Neural cell (in vitro differentiated cells): ENCODE results near the gene GGT5. TPM values are rescaled to one million over a fixed set of nuclear protein-coding genes. Genes with fewer than 3 reads are reported as not detected.

Experiments
- H2AFZ ChIP-seq: fragments of 200-600, 300-800 bp; sonication (generic), shearing (Covaris generic); 2 replicates; pipeline ENCODE4 v1.6.0; 2014; ENCODE audit warnings: low read depth, mild to moderate bottlenecking, antibody characterized with exemption, low read length, moderate library complexity
- H3F3A ChIP-seq: fragments of 200-600 bp; shearing (Covaris generic); 2 replicates; pipeline ENCODE4 v1.6.1; 2016; ENCODE audit warnings: mild to moderate bottlenecking, moderate library complexity, mixed read lengths, antibody characterized with exemption, low read length; ENCODE audit not compliant: insufficient read depth, poor library complexity, severe bottlenecking
- H3K27ac ChIP-seq: fragments of 200-600, 300-800 bp; sonication (generic), shearing (Covaris generic); 2 replicates; pipeline ENCODE4 v1.5.1; 2014; ENCODE audit warnings: mild to moderate bottlenecking, low read length, moderate library complexity
- H3K27me3 ChIP-seq: fragments of 300-800, 200-600 bp; sonication (generic), shearing (Covaris generic); 2 replicates; pipeline ENCODE4 v1.6.0; 2014; ENCODE audit warnings: mild to moderate bottlenecking, low read depth, low read length, moderate library complexity; ENCODE audit not compliant: insufficient read depth
- H3K36me3 ChIP-seq: fragments of 300-800, 200-600 bp; sonication (generic), shearing (Covaris generic); 2 replicates; pipeline ENCODE4 v1.5.1; 2014; ENCODE audit warnings: mild to moderate bottlenecking, antibody characterized with exemption, low read length, moderate library complexity; ENCODE audit not compliant: insufficient read depth
- H3K4me2 ChIP-seq: fragments of 300-800, 200-600 bp; sonication (generic), shearing (Covaris generic); 2 replicates; pipeline ENCODE4 v1.6.0; 2014; ENCODE audit warnings: mild to moderate bottlenecking, low read length
- H3K4me3 ChIP-seq: fragments of 300-800, 200-600 bp; sonication (generic), shearing (Covaris generic); 2 replicates; pipeline ENCODE4 v1.5.1; 2014; ENCODE audit warnings: mild to moderate bottlenecking, low read length, moderate library complexity
- H3K79me2 ChIP-seq: fragments of 200-600 bp; shearing (Covaris generic); replicated peaks from 2 replicates; pipeline ENCODE4 v1.6.0; 2014; ENCODE audit warnings: mild to moderate bottlenecking, low read length, moderate library complexity; ENCODE audit not compliant: insufficient read depth
- H3K9ac ChIP-seq: fragments of 300-800, 200-600 bp; sonication (generic), shearing (Covaris generic); 2 replicates; pipeline ENCODE4 v1.6.1; 2016; ENCODE audit warnings: mild to moderate bottlenecking, low read length, mixed read lengths
- H3K9me2 ChIP-seq: fragments of 200-600 bp; shearing (Covaris generic); 2 replicates; pipeline ENCODE4 v1.6.1; 2016; ENCODE audit warnings: mild to moderate bottlenecking, low read length, mixed read lengths; ENCODE audit not compliant: insufficient read depth
- H3K9me3 ChIP-seq: fragments of 200-600, 300-800 bp; sonication (generic), shearing (Covaris generic); 2 replicates; pipeline ENCODE4 v1.6.1; 2016; ENCODE audit warnings: mild to moderate bottlenecking, mixed run types, low read length, moderate library complexity, mixed read lengths
- H4K20me1 ChIP-seq: fragments of 200-600 bp; shearing (Covaris generic); 2 replicates; pipeline ENCODE4 v1.6.1; 2016; ENCODE audit warnings: mild to moderate bottlenecking, mixed run types; ENCODE audit not compliant: insufficient read depth
- CTCF ChIP-seq: fragments of 450-650 bp; IDR thresholded peaks from 2 replicates; pipeline ENCODE4 v1.5.1; 2014; ENCODE audit warnings: antibody characterized with exemption, mild to moderate bottlenecking, moderate library complexity; ENCODE audit not compliant: poor library complexity, severe bottlenecking
- EP300 ChIP-seq: fragments of 450-650 bp; conservative IDR thresholded peaks from 2 replicates; pipeline ENCODE4 v1.6.1; 2014; ENCODE audit warnings: antibody characterized with exemption, mild to moderate bottlenecking, moderate library complexity; ENCODE audit not compliant: poor library complexity, severe bottlenecking
- EZH2 ChIP-seq: fragments of 200-600, 300-800 bp; shearing (Covaris generic), sonication (generic); IDR thresholded peaks from 2 replicates; pipeline ENCODE4 v1.6.1; 2014; ENCODE audit warnings: antibody characterized with exemption, low read length, borderline replicate concordance, mild to moderate bottlenecking; ENCODE audit not compliant: insufficient read depth, poor library complexity, severe bottlenecking
- MXI1 ChIP-seq: fragments of 450-650 bp; conservative IDR thresholded peaks from 2 replicates; pipeline ENCODE4 v1.6.1; 2014; ENCODE audit warnings: antibody characterized with exemption, mild to moderate bottlenecking; ENCODE audit not compliant: poor library complexity, severe bottlenecking
- POLR2AphosphoS5 ChIP-seq: IDR thresholded peaks from 2 replicates; pipeline ENCODE4 v1.6.1; 2012
- RAD21 ChIP-seq: fragments of 450-650 bp; conservative IDR thresholded peaks from 2 replicates; pipeline ENCODE4 v1.6.1; 2014; ENCODE audit warnings: antibody characterized with exemption, mild to moderate bottlenecking, moderate library complexity
- REST ChIP-seq: IDR thresholded peaks from 2 replicates; pipeline ENCODE4 v1.6.1; 2012; ENCODE audit warnings: borderline replicate concordance
- SMC3 ChIP-seq: fragments of 450-650 bp; conservative IDR thresholded peaks from 2 replicates; pipeline ENCODE4 v1.6.1; 2014; ENCODE audit warnings: antibody characterized with exemption, mild to moderate bottlenecking, moderate library complexity; ENCODE audit not compliant: poor library complexity
- TAF1 ChIP-seq: IDR thresholded peaks from 2 replicates; pipeline ENCODE4 v1.6.1; 2012; ENCODE audit warnings: low read depth
- polyA plus RNA-seq: library from polyadenylated mRNA; depleted of rRNA; stranded (reverse); fragments of >200 nt; gene quantifications from 2 replicates; pipeline ENCODE4 v1.2.3, GENCODE V29; 2014

The GGT5 gene
- polyA plus RNA-seq, 1 donor from 2014 or later, result 0.12 TPM

- H3K4me3 ChIP-seq, result no peak overlapping the region
- H3F3A ChIP-seq, result no peaks in the 10 kb centered on the region
- TF ChIP-seq EP300 (no peak), EZH2 (no peak), TAF1 (no peak), POLR2AphosphoS5 (no peak), SMC3 (no peak), RAD21 (no peak)
- H3K9me3 ChIP-seq, result no peaks in the 10 kb centered on the region
- no peak overlapping the region for H3K9ac ChIP-seq
- no peaks in the 10 kb centered on the region for H3K27me3 ChIP-seq
- no peak overlapping the region for H3K4me2 ChIP-seq
- no peak overlapping the region for H3K27ac ChIP-seq
- H3K9me2 ChIP-seq, result no peaks in the 10 kb centered on the region
- no peaks in the 10 kb centered on the region for H3K79me2 ChIP-seq
- H3K36me3 ChIP-seq, result no peaks in the 10 kb centered on the region
- H2AFZ ChIP-seq, result no peak overlapping the region
- H4K20me1 ChIP-seq, result no peaks in the 10 kb centered on the region
Measured at GRCh38 chr22:24232124-24232523, 12.8 kb downstream of the GGT5 start.

- Histone ChIP-seq H3K79me2 (no peaks in the 10 kb centered on the region), H3K4me2 (no peak overlapping the region), H3K27ac (no peak overlapping the region), H3K9me3 (no peaks in the 10 kb centered on the region), H3F3A (no peaks in the 10 kb centered on the region), H3K9me2 (no peaks in the 10 kb centered on the region), H3K9ac (no peak overlapping the region), H4K20me1 (no peaks in the 10 kb centered on the region), H2AFZ (no peak overlapping the region), H3K36me3 (no peaks in the 10 kb centered on the region), H3K27me3 (no peaks in the 10 kb centered on the region), H3K4me3 (no peak overlapping the region)
- no peak for TF ChIP-seq RAD21
- TF ChIP-seq TAF1, result no peak
- no peak for TF ChIP-seq MXI1
- TF ChIP-seq SMC3, result no peak
- TF ChIP-seq POLR2AphosphoS5, result no peak
- TF ChIP-seq CTCF, result no peak
- no peak for TF ChIP-seq REST
- no peak for TF ChIP-seq EP300
Measured at GRCh38 chr22:24231706-24232105, 13.2 kb downstream of the GGT5 start.
